ENCODE measurements around the gene TOGARAM2. TPM values are rescaled to one million over a fixed set of nuclear protein-coding genes. Genes with fewer than 3 reads are reported as not detected.

Gene TOGARAM2
- total and polyA plus RNA-seq, 8 donors: 0.03 to 9.1 (median 0.74) TPM

DNA sequence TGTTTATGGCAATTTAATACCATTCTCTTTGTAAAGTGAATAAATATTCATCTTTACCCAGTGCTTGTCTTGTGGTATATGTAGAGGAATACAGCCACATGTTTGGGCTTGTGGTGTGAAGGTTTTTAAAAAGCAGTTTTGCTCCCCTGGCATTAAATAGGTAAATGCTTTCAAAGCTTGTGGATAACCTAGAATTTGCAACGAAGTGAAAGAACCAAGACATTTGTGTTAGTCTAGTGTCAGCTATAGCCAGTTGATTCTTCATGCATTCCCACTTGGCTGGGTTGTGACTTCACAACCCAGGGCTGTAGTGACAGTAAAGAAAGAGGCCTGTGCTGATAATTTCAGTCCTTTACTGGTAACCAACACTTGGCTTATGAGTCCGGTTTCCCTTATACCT is 32.9 kb upstream of the TOGARAM2 start:
- 99 to 100% methylated on average over 2 of the region's 2 CpGs for whole genome bisulfite sequencing, 2 donors
- H3K4me3 ChIP-seq: no peak overlapping the region
- ATAC-seq (no peak), FAIRE-seq (no peak), DNase-seq (no peak)
- no peak overlapping the region for H3K27ac ChIP-seq
- intact Hi-C loops (cut with DNase I): loop anchor here in 1 of 3 donors (10.0 kb wide), 1 partner anchor 187 kb away; no protein-coding TSS in a partner anchor
- H3K9me3 ChIP-seq: no peaks in the 10 kb centered on the region
- peaks cover 0 to 44% (median 17%) of the 10 kb centered on the region in 3 donors for H3K36me3 ChIP-seq
- no peaks in the 10 kb centered on the region for H3K4me1 ChIP-seq
- H3K27me3 ChIP-seq: no peaks in the 10 kb centered on the region
- TF ChIP-seq, protein P1, sequence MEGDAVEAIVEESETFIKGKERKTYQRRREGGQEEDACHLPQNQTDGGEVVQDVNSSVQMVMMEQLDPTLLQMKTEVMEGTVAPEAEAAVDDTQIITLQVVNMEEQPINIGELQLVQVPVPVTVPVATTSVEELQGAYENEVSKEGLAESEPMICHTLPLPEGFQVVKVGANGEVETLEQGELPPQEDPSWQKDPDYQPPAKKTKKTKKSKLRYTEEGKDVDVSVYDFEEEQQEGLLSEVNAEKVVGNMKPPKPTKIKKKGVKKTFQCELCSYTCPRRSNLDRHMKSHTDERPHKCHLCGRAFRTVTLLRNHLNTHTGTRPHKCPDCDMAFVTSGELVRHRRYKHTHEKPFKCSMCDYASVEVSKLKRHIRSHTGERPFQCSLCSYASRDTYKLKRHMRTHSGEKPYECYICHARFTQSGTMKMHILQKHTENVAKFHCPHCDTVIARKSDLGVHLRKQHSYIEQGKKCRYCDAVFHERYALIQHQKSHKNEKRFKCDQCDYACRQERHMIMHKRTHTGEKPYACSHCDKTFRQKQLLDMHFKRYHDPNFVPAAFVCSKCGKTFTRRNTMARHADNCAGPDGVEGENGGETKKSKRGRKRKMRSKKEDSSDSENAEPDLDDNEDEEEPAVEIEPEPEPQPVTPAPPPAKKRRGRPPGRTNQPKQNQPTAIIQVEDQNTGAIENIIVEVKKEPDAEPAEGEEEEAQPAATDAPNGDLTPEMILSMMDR (IDR thresholded peaks at IDR 0.05): no peak

DNA sequence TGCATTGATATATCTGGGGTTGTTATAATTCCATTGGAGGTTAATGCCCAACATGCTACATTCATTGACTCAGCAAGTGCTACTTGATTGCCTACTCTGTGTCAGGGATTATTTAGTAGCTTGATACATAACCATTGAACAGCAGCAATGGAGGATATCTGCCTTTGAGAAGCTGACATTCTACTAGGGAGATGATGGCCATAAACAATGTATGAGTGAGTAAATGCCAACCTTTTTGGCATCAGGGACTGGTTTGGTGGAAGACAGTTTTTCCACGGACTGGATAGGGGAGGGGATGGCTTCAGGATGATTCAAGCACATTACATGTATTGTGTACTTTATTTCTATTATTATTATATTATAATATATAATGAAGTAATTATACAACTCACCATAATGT is 31.9 kb upstream of the TOGARAM2 start:
- TF ChIP-seq, protein P1 (IDR thresholded peaks at IDR 0.05): no peak
- FAIRE-seq: no peak
- DNase-seq: no peak
- intact Hi-C loops (cut with DNase I): loop anchor here in 1 of 3 donors (10.0 kb wide), 1 partner anchor 186 kb away; no protein-coding TSS in a partner anchor
- ATAC-seq: no peak
- H3K4me3 ChIP-seq: no peak overlapping the region
- WGBS, 2 donors: 94 to 100% methylated on average over 1 of the region's 1 CpG
- H3K9me3 ChIP-seq: no peaks in the 10 kb centered on the region
- H3K36me3 ChIP-seq: peaks cover 0 to 37% (median 14%) of the 10 kb centered on the region in 3 donors
- no peaks in the 10 kb centered on the region for H3K4me1 ChIP-seq
- H3K27me3 ChIP-seq: no peaks in the 10 kb centered on the region
- no peak overlapping the region for H3K27ac ChIP-seq

DNA sequence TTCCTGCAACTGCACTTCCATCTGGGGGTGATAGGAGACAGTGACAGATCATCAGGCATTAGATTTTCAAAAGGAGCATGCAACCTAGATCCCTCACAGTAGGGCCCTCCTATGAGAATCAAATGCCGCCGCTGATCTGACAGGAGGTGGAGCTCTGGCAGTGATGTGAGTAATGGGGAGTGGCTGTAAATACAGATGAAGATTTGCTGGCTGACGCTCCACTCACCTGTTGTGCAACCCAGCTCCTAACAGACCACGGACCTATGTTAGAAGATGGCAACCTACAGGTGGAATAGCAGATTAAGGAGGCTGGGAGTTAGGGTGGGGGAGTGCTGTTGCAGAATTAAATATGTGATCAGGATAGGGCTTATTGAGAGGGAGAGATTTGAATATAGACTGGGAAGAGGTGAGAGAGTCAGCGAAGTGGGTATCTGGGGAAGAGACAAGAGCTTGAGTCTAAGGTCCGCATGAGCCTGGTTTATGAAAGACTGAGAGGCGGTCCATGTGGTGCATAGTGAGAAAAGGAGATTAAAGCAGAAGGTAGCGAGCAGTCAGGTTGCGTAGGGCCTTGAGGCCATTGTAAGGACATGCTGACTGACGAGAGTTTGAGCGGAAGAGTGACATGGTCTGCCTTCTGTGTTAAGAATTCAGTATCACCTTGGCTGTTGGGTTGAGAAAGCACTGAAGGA is 31.3 kb upstream of the TOGARAM2 start:
- DNase-seq (no peak), ATAC-seq (no peak), FAIRE-seq (no peak)
- no peak overlapping the region for H3K27ac ChIP-seq
- peaks cover 0 to 31% (median 14%) of the 10 kb centered on the region in 3 donors for H3K36me3 ChIP-seq
- intact Hi-C loops (cut with DNase I): loop anchor here in 1 of 3 donors (10.0 kb wide), 1 partner anchor 185 kb away; no protein-coding TSS in a partner anchor
- TF ChIP-seq, protein P1 (IDR thresholded peaks at IDR 0.05): no peak
- H3K4me1 ChIP-seq: no peaks in the 10 kb centered on the region
- WGBS, 2 donors: 87 to 88% methylated on average over 11 of the region's 11 CpGs
- no peaks in the 10 kb centered on the region for H3K9me3 ChIP-seq
- H3K4me3 ChIP-seq: no peak overlapping the region
- H3K27me3 ChIP-seq: no peaks in the 10 kb centered on the region

DNA sequence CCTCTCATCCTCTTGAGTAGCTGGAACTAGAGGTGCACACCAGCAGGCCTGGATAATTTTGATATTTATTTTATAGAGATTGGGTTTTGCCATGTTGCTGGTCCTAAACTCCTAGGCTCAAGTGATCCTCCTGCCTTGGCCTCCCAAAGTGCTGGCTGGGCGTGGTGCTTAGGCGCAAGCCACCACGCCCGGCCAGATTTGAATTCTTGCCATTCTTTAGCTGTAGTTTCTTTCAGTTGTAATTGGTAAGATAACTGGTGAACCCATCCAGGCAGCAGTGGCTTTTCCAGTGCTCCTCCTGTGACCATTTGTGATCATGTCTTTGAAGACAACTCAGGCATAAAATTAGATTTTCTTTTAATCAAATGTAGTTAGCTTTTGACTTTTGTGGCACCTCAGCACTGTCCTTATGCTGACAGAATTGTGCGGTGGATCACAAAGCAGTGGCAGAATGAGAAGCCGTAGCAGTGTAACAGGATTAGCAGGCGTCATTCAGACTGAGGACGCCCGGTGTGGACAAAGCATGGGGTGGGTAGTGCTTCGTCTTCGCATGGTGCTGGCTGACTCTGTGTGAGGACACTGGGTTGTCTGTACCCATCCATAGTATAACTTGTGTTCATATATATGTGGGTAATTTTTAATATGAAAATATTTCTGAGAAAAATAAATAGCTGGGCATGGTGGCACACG is 30.0 kb upstream of the TOGARAM2 start:
- FAIRE-seq (no peak), ATAC-seq (no peak), DNase-seq (no peak)
- peaks cover 0 to 18% (median 4%) of the 10 kb centered on the region in 3 donors for H3K36me3 ChIP-seq
- WGBS, 2 donors: 94 to 97% methylated on average over 12 of the region's 12 CpGs
- no peak overlapping the region for H3K27ac ChIP-seq
- intact Hi-C loops (cut with DNase I): no loop called here
- H3K27me3 ChIP-seq: no peaks in the 10 kb centered on the region
- H3K9me3 ChIP-seq: no peaks in the 10 kb centered on the region
- no peaks in the 10 kb centered on the region for H3K4me1 ChIP-seq
- no peak overlapping the region for H3K4me3 ChIP-seq
- TF ChIP-seq, protein P1 (IDR thresholded peaks at IDR 0.05): no peak
